SK-MEL-5 (cell line): ENCODE data around the gene SKAP1. TPM values are rescaled to one million over a fixed set of nuclear protein-coding genes. Genes with fewer than 3 reads are reported as not detected.
A peak's percentile ranks its signal among the peaks of the same experiment; 100 is the strongest.

Source experiments
- DNase-seq: peaks from one replicate; pipeline ENCODE4 v3.0.0-alpha.2; 2016; ENCODE audit warnings: low read depth, low spot score
- in situ Hi-C: cut with HindIII; loops from 2 replicates; pipeline ENCODE4 v1.10.0; 2016; ENCODE audit warnings: low sequenced_read_pairs, high pct_unique_total_duplicates, low pct_unique_long_range_greater_than_20kb
- total RNA-seq: library from RNA; depleted of rRNA; stranded (reverse); fragments of >200 nt; shearing (Covaris generic); gene quantifications from 2 replicates; pipeline ENCODE4 v1.2.3, GENCODE V29; 2014

The SKAP1 gene
- total RNA-seq, 1 experiment from 2014 or later = not detected

- in situ Hi-C loops = no loop called here
- peak; percentile 16 for DNase-seq
Observed at GRCh38 chr17:48322060-48322459, 108.0 kb downstream of the SKAP1 start.

- no peak for DNase-seq
- in situ Hi-C loops = no loop called here
Observed at GRCh38 chr17:48317732-48318131, 112.3 kb downstream of the SKAP1 start.

GRCh38 chr17:48314716-48315115 lies 115.3 kb downstream of the SKAP1 start:
- in situ Hi-C loops = no loop called here

GRCh38 chr17:48313096-48313755 lies 116.8 kb downstream of the SKAP1 start:
- in situ Hi-C loops = no loop called here
- no peak for DNase-seq

More at GRCh38 chr17:48314716-48315115, 115.3 kb downstream of the SKAP1 start:
- no peak for DNase-seq

GRCh38 chr17:48311324-48311723 lies 118.7 kb downstream of the SKAP1 start:
- no peak for DNase-seq
- in situ Hi-C loops = no loop called here

GRCh38 chr17:48310748-48311213 lies 119.2 kb downstream of the SKAP1 start:
- DNase-seq = no peak
- in situ Hi-C loops = no loop called here

- in situ Hi-C loops = no loop called here
- no peak for DNase-seq
Observed at GRCh38 chr17:48308581-48308980, 121.4 kb downstream of the SKAP1 start.

GRCh38 chr17:48307814-48308411 lies 122.1 kb downstream of the SKAP1 start:
- in situ Hi-C loops = no loop called here
- peak; percentile 66 for DNase-seq

- in situ Hi-C loops = no loop called here
- no peak for DNase-seq
Observed at GRCh38 chr17:48307255-48307654, 122.8 kb downstream of the SKAP1 start.

- DNase-seq = no peak
- in situ Hi-C loops = no loop called here
Observed at GRCh38 chr17:48301002-48301401, 129.0 kb downstream of the SKAP1 start.

- no peak for DNase-seq
- in situ Hi-C loops = no loop called here
Observed at GRCh38 chr17:48299760-48300159, 130.3 kb downstream of the SKAP1 start.

- no peak for DNase-seq
- in situ Hi-C loops = no loop called here
Observed at GRCh38 chr17:48297825-48298224, 132.2 kb downstream of the SKAP1 start.

GRCh38 chr17:48296453-48296852 lies 133.6 kb downstream of the SKAP1 start:
- in situ Hi-C loops = no loop called here
- DNase-seq = no peak

GRCh38 chr17:48295362-48296288 lies 134.4 kb downstream of the SKAP1 start:
- DNase-seq = no peak
- in situ Hi-C loops = no loop called here

GRCh38 chr17:48294806-48295361 lies 135.1 kb downstream of the SKAP1 start:
- in situ Hi-C loops = no loop called here
- no peak for DNase-seq

- in situ Hi-C loops = no loop called here
- DNase-seq = no peak
Observed at GRCh38 chr17:48294020-48294805, 135.8 kb downstream of the SKAP1 start.

- in situ Hi-C loops = no loop called here
- no peak for DNase-seq
Observed at GRCh38 chr17:48293319-48294019, 136.5 kb downstream of the SKAP1 start.
